ENCODE measurements around the gene SELP.

SELP gene

GRCh38 chr1:169576241-169576934, 53.5 kb downstream of the SELP start:
- DNase-seq (ENCODE audit: low read depth): no peak

DNA sequence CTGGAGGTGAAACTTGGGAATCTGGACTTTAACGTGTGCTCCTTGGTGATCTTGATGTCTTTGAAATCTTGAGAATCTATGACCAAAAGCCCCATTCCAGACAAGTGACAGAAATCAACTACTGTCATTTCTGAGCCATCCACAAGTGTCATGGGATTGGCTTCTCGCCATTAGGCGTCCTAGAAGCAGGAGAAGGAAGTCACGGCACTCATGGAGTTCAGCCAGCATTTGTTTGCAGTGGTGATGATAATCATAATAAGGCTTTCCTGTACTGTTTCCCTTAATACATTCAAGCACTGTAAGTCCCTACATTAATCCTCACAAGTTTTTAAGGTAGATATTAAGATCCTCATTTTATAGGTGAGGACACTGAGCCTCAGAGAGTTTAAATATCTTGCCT, 55.6 kb downstream of the SELP start:
- no peak for DNase-seq (ENCODE audit: low read depth)

GRCh38 chr1:169572187-169572586, 57.7 kb downstream of the SELP start:
- no peak for DNase-seq (ENCODE audit: low read depth)

DNA sequence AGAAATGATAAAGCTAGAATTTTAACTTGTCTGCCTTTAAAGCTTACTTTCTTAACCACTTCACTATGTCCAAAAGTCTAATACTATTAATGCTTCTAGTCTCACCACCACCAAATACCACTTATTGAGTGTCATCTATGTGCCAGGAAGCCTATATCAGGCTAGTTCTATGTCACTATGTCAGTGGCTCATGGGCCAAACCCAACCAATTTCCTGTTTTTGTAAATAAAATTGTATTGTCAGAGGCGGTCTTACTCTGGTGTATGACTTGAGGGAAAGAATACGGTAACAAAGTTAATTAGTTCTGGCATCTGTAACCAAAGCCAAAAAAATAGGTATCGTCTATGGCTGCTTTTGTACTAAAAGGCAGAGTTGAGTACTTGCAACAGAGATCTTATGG, 58.5 kb downstream of the SELP start:
- DNase-seq (ENCODE audit: low read depth): no peak

- no peak for DNase-seq (ENCODE audit: low read depth)
These were observed 59.8 kb downstream of the SELP start for GRCh38 chr1:169570172-169570574.

DNA sequence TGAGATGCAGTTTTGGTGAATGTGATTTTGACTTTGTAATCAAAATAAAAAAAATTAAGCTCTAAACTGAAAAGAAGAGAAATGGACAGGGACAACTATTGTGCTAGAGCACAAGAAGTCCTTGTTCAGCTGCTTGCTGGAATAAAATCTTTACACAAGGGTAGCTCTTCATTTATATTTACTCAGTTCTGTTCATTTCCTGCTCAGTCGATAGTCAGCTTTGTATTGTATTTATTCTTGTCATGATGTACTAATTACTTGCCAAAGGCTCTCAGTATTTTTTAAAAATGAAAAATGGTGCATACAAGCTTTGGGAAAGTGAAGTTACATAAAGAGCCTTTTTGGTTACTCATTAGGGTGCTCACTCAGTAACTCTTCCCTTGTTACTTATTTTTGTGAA, 61.4 kb downstream of the SELP start:
- DNase-seq (ENCODE audit: low read depth): no peak

DNA sequence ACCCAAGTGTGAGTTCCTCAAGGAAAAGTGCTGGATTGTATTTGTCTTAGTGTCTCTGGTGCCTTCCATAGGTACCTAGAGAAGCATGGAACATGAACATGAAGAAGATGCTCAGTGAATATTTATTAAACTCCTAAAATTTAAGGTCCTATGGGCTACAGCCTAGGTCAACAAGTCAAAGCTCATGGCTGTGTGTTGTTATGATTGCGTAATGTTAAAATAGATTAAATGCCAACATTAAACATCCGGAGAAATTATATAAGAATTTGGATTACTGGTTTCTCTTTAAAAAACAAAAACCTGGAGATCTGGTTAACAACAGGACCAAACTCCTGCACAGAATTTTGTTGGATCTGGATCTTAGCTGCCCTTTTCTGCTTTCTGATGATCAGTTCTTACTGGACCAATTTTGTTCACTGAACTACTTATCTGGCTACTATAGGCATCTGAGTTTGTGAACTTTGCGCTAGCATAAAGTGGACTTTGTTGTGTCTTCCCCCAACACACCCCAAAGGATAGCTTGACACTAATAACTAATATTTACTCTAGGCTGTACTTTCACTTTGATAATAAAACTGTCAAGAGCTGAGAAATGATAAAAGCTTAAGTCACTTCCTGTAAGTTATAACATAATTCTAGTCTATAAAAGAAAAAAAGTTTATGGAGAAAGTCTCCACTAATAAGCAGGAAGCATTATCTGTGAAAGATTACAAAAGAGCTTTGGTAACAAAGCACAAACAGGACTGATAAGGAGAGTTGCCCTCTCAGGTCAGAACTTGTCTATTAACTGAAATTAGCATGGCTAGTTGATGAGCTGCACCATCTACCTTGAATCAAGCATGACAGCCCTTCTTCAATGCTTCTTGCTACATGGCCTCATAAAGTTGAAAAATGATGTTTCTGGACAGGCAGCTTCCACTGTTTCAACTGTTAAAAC, 64.3 kb downstream of the SELP start:
- DNase-seq (ENCODE audit: low read depth): no peak

GRCh38 chr1:169563650-169564049, 66.3 kb downstream of the SELP start:
- DNase-seq (ENCODE audit: low read depth): no peak

- DNase-seq (ENCODE audit: low read depth): no peak
These were observed 66.8 kb downstream of the SELP start for GRCh38 chr1:169563019-169563615.

DNA sequence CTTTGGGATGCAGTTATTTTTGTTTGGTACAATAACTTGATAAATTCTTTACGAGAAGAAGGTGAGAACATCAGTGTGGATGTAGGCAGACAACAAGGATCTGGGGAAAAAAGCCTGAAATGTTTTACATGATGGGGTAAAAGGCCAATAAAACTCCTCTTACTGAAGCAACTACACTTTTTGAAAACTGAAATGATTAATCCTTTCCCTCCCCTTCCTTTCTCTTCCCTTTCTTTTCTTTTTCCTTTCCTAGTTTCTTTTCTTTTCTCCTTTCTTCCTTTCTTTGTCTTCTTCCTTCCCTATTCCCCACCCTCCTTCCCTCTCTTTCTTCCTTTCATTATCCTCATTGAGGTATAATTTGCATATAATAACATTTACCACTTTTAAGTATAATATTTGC, 68.2 kb downstream of the SELP start:
- DNase-seq (ENCODE audit: low read depth): no peak

GRCh38 chr1:169557131-169557530, 72.8 kb downstream of the SELP start:
- no peak for DNase-seq (ENCODE audit: low read depth)

DNA sequence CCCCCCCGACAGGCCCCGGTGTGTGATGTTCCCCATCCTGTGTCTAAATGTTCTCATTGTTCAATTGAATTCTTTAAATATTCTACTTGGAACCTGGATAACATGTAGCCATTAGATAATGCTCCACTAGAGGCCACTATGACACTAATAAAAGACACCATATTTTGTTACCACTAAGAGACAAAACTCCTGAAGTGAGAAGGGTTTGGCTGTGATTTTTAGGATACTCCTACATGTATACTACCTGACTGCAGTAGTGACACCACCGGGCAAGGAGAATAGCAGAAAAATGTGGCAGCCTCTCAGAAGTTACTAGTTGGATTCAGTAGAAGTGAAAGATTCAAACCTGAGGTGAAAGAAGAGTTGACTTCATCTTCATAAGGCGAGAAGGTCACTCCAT, 79.6 kb downstream of the SELP start:
- no peak for DNase-seq (ENCODE audit: low read depth)

DNA sequence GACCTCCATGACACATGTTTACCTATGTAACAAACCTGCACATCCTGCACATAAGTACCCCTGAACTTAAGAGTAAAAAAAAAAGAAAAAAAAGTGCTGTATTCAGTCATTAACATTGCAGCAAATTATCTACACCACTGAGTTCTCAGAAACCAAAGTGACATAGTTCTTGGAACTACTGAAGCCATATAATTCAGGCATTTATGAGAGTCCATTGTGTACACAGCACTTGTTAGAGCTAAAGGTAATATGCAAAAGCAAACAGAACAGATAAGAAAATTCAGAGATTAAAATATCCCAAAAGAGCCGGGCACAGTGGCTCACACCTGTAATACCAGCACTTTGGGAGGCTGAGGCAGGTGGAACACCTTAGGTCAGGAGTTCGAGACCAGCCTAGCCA, 81.6 kb downstream of the SELP start:
- no peak for DNase-seq (ENCODE audit: low read depth)

DNA sequence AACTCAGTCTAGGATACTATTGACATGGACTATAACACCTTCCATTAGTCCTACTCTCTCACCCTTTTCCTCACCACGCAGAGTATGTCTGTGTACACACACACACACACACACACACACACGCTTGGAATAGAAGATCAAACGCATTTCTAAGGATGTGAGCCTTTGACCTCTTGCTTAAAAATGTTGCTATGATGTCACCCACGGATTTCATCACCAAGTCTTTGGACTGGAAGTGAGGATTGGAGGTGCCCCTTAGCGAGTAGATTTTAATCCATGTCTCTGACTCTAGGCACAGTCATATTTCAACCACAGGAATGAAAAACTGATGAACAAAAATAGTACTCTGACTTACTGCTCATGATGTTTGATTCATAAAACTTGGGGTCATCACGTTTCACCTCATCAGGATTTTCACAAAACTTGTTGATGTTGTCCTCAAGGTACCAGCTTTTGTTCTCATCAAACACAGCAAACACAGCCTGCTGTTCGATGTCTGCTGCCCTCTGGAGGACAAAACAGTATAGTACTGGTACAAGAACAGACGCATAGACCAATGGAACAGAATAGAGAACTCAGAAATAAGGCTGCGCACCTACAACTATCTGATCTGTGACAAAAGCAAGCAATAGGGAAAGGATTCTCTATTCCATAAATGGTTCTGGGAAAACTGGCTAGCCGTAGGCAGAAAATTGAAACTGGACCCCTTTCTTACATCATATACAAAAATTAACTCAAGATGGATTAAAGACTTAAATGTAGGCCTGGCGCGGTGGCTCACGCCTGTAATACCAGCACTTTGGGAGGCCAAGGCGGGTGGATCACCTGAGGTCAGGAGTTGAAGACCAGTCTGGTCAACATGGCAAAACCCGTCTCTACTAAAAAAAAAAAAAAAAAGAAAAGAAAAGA, 83.6 kb downstream of the SELP start:
- no peak for DNase-seq (ENCODE audit: low read depth)

- DNase-seq (ENCODE audit: low read depth): no peak
These were observed 84.5 kb downstream of the SELP start for GRCh38 chr1:169545472-169545871.

DNA sequence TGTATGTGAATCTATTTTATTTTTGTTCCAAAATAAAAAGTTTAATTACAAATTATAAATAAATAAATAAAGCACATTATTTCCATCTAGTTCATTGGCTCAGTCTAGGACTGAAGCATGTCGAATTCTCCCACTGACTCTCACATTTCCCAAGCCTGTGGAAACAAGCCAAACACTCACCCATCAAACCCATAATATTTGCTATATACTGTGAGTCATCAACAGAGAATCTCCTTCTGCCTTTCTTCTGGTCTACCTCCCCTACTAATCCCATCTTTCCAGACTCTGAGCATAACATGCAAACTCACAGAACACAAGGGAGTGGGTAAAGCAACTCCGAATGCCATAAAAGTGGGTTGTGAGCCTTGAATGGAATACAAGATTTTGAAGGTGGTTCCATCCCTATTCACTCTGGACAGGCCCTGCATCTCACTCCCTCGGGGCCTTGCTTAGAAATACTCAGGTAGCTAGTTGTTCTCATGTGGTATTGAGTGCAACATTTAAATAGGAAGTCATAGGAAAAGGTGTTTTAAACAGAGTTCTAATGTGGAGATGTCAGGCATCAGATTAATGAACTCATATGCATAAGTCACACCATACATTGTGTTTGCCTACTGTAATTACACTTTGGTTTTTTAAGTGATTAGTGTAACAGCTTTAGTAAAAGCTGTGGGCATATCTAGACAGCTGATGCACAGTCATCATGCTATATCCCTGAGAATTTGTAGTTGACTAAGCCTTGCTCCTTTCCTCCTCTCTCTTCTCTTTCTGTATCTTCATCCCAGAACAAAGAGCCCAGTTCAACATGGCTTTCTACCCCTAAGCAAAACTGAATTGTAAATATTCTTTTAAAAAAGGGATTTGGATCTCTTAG, 90.7 kb downstream of the SELP start:
- DNase-seq (ENCODE audit: low read depth): no peak
